Right hindlimb (tissue), 1 donor: Measurements from ENCODE around the gene POLD3.

Experiments used
- DNase-seq: peaks from one replicate; pipeline ENCODE4 v3.0.0-alpha.2; 2018

The POLD3 gene

GRCh38 chr11:74676596-74676995, 84.2 kb downstream of the POLD3 start:
- DNase-seq, result no peak

GRCh38 chr11:74677131-74677530, 84.7 kb downstream of the POLD3 start:
- peak; percentile 62 for DNase-seq

GRCh38 chr11:74678041-74678440, 85.7 kb downstream of the POLD3 start:
- no peak for DNase-seq

- DNase-seq, result no peak
Observed at GRCh38 chr11:74678591-74679512, 86.5 kb downstream of the POLD3 start.

DNA sequence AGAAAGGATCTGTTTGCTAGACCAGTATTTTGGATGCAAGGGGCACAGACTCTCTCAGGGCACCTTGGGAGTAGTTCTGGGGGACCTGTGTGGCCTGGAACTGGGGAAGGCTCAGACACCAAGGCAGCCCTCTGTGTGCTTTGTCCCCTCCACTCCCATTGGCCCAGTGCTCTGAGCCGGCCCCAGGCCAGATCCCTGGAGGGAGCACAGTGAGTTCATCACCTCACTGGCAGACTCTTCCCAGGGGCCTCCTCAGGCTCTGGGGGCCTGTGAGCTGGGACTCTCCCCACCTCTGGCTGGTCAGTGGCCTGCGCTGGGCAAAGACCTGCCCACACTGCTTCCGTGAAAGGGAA, 87.1 kb downstream of the POLD3 start:
- no peak for DNase-seq

GRCh38 chr11:74680035-74680671, 87.8 kb downstream of the POLD3 start:
- no peak for DNase-seq

GRCh38 chr11:74680703-74681531, 88.5 kb downstream of the POLD3 start:
- DNase-seq, result no peak

DNA sequence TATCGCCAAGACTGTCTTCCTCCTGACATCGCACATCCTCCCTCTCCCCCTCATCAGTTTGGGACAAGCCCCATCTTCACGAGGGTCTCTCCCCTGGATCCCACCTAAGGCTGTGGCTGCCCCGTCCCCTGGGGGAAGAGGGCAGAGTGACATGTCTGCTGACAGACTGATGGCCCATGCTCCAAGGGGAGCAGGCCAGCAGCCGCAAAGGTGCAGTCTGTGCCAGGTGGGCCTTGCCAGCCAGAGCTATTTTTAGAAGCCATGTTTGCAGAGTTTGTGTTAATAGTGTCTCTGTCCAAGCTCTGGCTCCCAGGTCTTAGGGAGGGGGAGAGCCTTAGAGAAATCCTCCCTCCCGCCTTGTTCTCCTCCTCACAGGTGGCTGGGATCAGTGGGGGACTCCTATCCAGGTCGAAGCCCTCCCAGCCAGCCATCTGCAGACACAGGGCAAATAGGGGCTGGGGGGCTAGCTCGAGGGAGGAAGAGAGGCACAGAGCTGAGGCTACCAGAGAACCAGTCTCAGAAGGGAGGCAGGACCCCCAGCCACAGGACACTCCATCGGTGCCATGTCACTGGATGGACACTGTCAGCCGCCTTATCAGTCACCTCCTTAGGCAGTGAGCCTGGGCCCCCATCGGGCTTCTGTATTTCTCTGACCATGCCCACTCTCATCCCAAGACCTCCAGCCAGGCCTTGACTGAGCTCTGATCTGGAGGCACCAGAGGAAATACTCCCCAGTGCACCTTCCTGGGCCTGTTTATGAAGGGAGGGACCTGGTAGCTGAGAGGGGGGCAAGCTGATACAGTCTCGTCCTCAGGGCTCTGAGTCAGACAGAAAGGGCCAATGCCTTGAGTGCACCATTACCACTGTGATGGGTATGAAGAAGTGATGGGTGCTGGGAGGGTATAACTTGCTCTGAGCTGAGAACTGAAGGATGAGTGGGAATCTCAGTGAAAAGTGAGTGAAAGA, 89.6 kb downstream of the POLD3 start:
- DNase-seq, result peak; percentile 70

- DNase-seq, result peak; percentile 12
Observed at GRCh38 chr11:74682731-74683278, 90.4 kb downstream of the POLD3 start.

DNA sequence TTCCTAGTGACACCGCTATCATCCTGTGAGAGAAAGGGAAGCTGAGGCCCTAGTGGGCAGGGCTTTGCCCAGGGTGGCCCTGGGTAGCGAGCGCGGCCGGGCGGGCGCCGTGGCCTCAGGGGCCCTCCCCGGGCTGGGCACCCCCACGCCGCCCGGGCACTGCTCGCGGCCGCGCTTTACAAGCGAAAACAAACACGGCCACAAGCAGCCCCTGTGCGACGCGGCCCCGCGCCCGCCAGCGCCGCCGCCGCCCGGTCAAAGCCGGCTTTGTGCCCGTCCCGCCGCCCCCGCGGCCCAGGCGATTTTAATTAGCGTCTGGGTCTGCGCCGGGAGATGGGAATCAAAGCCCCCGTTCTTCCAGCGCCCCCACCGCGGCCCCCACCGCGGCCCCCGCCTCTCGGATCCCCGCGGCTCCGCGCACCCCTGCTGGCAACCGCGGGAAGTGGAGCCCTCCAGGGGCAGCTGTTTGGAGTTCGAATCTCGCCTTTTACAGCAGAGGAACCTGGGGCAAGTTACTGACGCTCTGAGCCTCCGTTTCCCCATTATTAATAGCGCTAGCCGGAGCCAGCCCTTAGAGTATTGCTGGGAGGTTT, 91.0 kb downstream of the POLD3 start:
- DNase-seq, result peak; percentile 77

DNA sequence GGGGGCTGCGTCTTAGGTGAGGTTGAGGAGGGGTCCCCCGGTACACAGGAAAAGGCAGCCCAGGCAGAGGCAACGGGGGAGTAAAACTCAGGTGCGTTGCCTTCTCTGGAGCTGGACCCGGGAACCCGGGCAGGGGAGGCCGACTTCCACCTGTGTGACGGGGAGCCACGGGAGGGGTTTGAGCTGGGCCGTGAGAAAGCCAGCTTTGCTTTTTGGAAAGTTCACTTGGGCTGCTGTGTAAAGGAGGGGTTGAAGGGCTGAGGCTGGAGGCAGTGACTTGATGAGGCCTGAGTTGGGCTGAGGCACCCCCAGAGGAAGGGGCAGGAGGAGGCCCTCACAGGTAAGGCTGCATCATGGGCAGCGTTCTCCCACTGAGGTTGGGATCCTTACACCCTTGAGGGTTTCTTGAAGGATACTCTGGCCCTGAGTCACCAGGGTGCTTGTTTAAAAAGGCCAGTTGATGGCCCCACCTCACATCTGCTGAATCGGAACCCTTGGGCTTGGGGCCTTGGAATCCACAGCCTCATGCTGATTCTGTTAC, 91.6 kb downstream of the POLD3 start:
- DNase-seq, result peak; percentile 16

DNA sequence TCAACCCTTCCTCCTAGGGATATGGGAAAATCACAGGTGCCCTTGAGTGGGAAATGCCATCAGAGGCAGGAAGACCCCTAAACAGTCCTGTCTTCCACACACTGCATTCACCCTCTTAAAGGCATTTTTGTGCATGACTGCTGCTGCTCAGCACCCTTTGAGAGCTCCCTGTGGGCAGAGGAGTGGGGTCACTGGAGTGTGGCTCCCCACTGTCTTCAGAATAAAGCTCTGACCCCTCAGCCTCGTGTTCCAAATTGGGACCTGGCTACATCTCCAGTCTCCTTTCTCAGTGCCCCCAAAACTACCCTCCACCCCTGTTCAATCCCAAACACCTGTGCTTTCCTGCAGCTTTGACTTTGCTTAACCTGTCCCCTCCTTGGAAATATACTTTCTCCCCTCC, 92.3 kb downstream of the POLD3 start:
- DNase-seq, result peak; percentile 7

GRCh38 chr11:74685338-74685737, 93.0 kb downstream of the POLD3 start:
- no peak for DNase-seq

- DNase-seq, result no peak
Observed at GRCh38 chr11:74685905-74686304, 93.5 kb downstream of the POLD3 start.

- DNase-seq, result peak; percentile 2
Observed at GRCh38 chr11:74686792-74687191, 94.4 kb downstream of the POLD3 start.

- DNase-seq, result peak; percentile 7
Observed at GRCh38 chr11:74687237-74688023, 95.0 kb downstream of the POLD3 start.

- DNase-seq, result no peak
Observed at GRCh38 chr11:74689666-74690065, 97.3 kb downstream of the POLD3 start.

GRCh38 chr11:74691755-74692154, 99.4 kb downstream of the POLD3 start:
- DNase-seq, result no peak
